Stimulated activated naive B cell treated with anti-CD40 and anti-IgM and Interleukin-4, amounts not matched to agents 10 μg/mL and 1 μg/mL and 100 μg/mL, for 72 hours (primary cell): ENCODE data around the gene FNDC11.

Experiments used
- ATAC-seq, 2 donors: fragments of 150-1000 bp; cut with Tn5 transposase; replicated peaks; 2 replicates each; pipeline ENCODE4 v1.10.0; 2021; ENCODE audit warnings: moderate library complexity in 1 of 2
- DNase-seq: peaks from one replicate; pipeline ENCODE4 v3.0.0; 2021
- H3K27ac Mint-ChIP-seq: one replicate; pipeline ENCODE4 v1.8.0; 2022; ENCODE audit warnings: mild to moderate bottlenecking, mixed read lengths
- H3K27me3 Mint-ChIP-seq, 2 donors: one replicate each; pipeline ENCODE4 v1.8.0; 2022; ENCODE audit warnings: mixed read lengths in 2 of 2
- H3K36me3 Mint-ChIP-seq, 2 donors: one replicate each; pipeline ENCODE4 v1.8.0; 2022; ENCODE audit warnings: mixed read lengths in 2 of 2, mild to moderate bottlenecking in 1 of 2
- H3K4me1 Mint-ChIP-seq, 2 donors: one replicate each; pipeline ENCODE4 v1.8.0; 2022; ENCODE audit warnings: mixed read lengths in 2 of 2, mild to moderate bottlenecking in 1 of 2
- H3K4me3 Mint-ChIP-seq, 2 donors: one replicate each; pipeline ENCODE4 v1.8.0; 2022; ENCODE audit warnings: mild to moderate bottlenecking in 2 of 2, mixed read lengths in 2 of 2, moderate library complexity in 1 of 2
- H3K9me3 Mint-ChIP-seq, 2 donors: one replicate each; pipeline ENCODE4 v1.8.0; 2022; ENCODE audit warnings: mixed read lengths in 2 of 2, mild to moderate bottlenecking in 1 of 2

The FNDC11 gene

GRCh38 chr20:63560333-63560805, 6.4 kb downstream of the FNDC11 start:
- Mint-ChIP-seq H3K9me3 (peaks cover 0 to 1% of the 10 kb centered on the region in 2 donors), H3K27ac (no peak overlapping the region), H3K4me3 (no peak overlapping the region), H3K36me3 (peaks cover 29 to 36% of the 10 kb centered on the region in 2 donors), H3K27me3 (no peaks in the 10 kb centered on the region), H3K4me1 (peaks cover 8 to 14% of the 10 kb centered on the region in 2 donors)
- DNase-seq (no peak), ATAC-seq (no peak)

- H3K9me3 Mint-ChIP-seq = peaks cover 0 to 1% of the 10 kb centered on the region in 2 donors
- no peak overlapping the region for H3K4me3 Mint-ChIP-seq
- H3K36me3 Mint-ChIP-seq = peaks cover 35 to 42% of the 10 kb centered on the region in 2 donors
- ATAC-seq = no peak
- peaks cover 8 to 10% of the 10 kb centered on the region in 2 donors for H3K4me1 Mint-ChIP-seq
- no peak overlapping the region for H3K27ac Mint-ChIP-seq
- H3K27me3 Mint-ChIP-seq = no peaks in the 10 kb centered on the region
- no peak for DNase-seq
Observed at GRCh38 chr20:63560856-63561609, 7.1 kb downstream of the FNDC11 start.

- Mint-ChIP-seq H3K27me3 (no peaks in the 10 kb centered on the region), H3K27ac (no peak overlapping the region), H3K9me3 (peaks cover 0 to 1% of the 10 kb centered on the region in 2 donors), H3K36me3 (peaks cover 36 to 43% of the 10 kb centered on the region in 2 donors), H3K4me1 (peaks cover 5 to 10% of the 10 kb centered on the region in 2 donors), H3K4me3 (no peak overlapping the region)
- DNase-seq (no peak), ATAC-seq (no peak)
Observed at GRCh38 chr20:63561624-63562396, 7.9 kb downstream of the FNDC11 start.

- ATAC-seq = no peak
- Mint-ChIP-seq H3K27me3 (no peaks in the 10 kb centered on the region), H3K4me3 (no peak overlapping the region), H3K9me3 (peaks cover 0 to 1% of the 10 kb centered on the region in 2 donors), H3K4me1 (peaks cover 13% of the 10 kb centered on the region in 2 donors), H3K27ac (no peak overlapping the region), H3K36me3 (peaks cover 40 to 44% of the 10 kb centered on the region in 2 donors)
- no peak for DNase-seq
Observed at GRCh38 chr20:63562461-63563224, 8.7 kb downstream of the FNDC11 start.

GRCh38 chr20:63563225-63563935, 9.4 kb downstream of the FNDC11 start:
- Mint-ChIP-seq H3K4me3 (no peak overlapping the region), H3K27ac (no peak overlapping the region), H3K9me3 (peaks cover 0 to 1% of the 10 kb centered on the region in 2 donors), H3K27me3 (no peaks in the 10 kb centered on the region), H3K4me1 (peaks cover 21% of the 10 kb centered on the region in 2 donors), H3K36me3 (peaks cover 40 to 44% of the 10 kb centered on the region in 2 donors)
- ATAC-seq = no peak
- DNase-seq = no peak

- H3K9me3 Mint-ChIP-seq = no peaks in the 10 kb centered on the region
- H3K27me3 Mint-ChIP-seq = no peaks in the 10 kb centered on the region
- peaks cover 34 to 37% of the 10 kb centered on the region in 2 donors for H3K36me3 Mint-ChIP-seq
- no peak for ATAC-seq
- no peak overlapping the region for H3K27ac Mint-ChIP-seq
- H3K4me1 Mint-ChIP-seq = peaks cover 25 to 29% of the 10 kb centered on the region in 2 donors
- no peak for DNase-seq
- no peak overlapping the region for H3K4me3 Mint-ChIP-seq
Observed at GRCh38 chr20:63564036-63564810, 10.3 kb downstream of the FNDC11 start.

- no peak overlapping the region for H3K27ac Mint-ChIP-seq
- H3K27me3 Mint-ChIP-seq = no peaks in the 10 kb centered on the region
- H3K9me3 Mint-ChIP-seq = no peaks in the 10 kb centered on the region
- peaks cover 31 to 34% of the 10 kb centered on the region in 2 donors for H3K36me3 Mint-ChIP-seq
- DNase-seq (no peak), ATAC-seq (no peak)
- peaks cover 30 to 36% of the 10 kb centered on the region in 2 donors for H3K4me1 Mint-ChIP-seq
- no peak overlapping the region for H3K4me3 Mint-ChIP-seq
Observed at GRCh38 chr20:63565021-63565698, 11.2 kb downstream of the FNDC11 start.

GRCh38 chr20:63565699-63566335, 11.9 kb downstream of the FNDC11 start:
- H3K4me1 Mint-ChIP-seq = peaks cover 27 to 32% of the 10 kb centered on the region in 2 donors
- H3K36me3 Mint-ChIP-seq = peaks cover 26 to 29% of the 10 kb centered on the region in 2 donors
- DNase-seq = no peak
- H3K4me3 Mint-ChIP-seq = no peak overlapping the region
- ATAC-seq = no peak
- H3K27me3 Mint-ChIP-seq = no peaks in the 10 kb centered on the region
- H3K27ac Mint-ChIP-seq = no peak overlapping the region
- H3K9me3 Mint-ChIP-seq = no peaks in the 10 kb centered on the region

GRCh38 chr20:63566395-63567135, 12.6 kb downstream of the FNDC11 start:
- Mint-ChIP-seq H3K4me1 (peaks cover 27 to 32% of the 10 kb centered on the region in 2 donors), H3K36me3 (peaks cover 22% of the 10 kb centered on the region in 2 donors), H3K27ac (no peak overlapping the region), H3K9me3 (no peaks in the 10 kb centered on the region), H3K4me3 (no peak overlapping the region), H3K27me3 (no peaks in the 10 kb centered on the region)
- ATAC-seq = no peak
- DNase-seq = no peak

- ATAC-seq = peak; percentile 1 to 14
- peak overlapping the region; percentile 71 for H3K27ac Mint-ChIP-seq
- H3K9me3 Mint-ChIP-seq = no peaks in the 10 kb centered on the region
- H3K4me1 Mint-ChIP-seq = peaks cover 27 to 32% of the 10 kb centered on the region in 2 donors
- no peaks in the 10 kb centered on the region for H3K27me3 Mint-ChIP-seq
- peak overlapping the region; percentile 10 to 78 for H3K4me3 Mint-ChIP-seq
- H3K36me3 Mint-ChIP-seq = peaks cover 19 to 20% of the 10 kb centered on the region in 2 donors
- DNase-seq = no peak
Observed at GRCh38 chr20:63567136-63567385, 13.1 kb downstream of the FNDC11 start.

GRCh38 chr20:63567386-63568169, 13.6 kb downstream of the FNDC11 start:
- ATAC-seq (peak; percentile 89 to 90), DNase-seq (peak; percentile 66)
- Mint-ChIP-seq H3K4me1 (peaks cover 27 to 32% of the 10 kb centered on the region in 2 donors), H3K4me3 (peak overlapping the region; percentile 75 to 78), H3K36me3 (peaks cover 19 to 20% of the 10 kb centered on the region in 2 donors), H3K27ac (peak overlapping the region; percentile 92), H3K27me3 (no peaks in the 10 kb centered on the region), H3K9me3 (no peaks in the 10 kb centered on the region)
